H9 (cell line): ENCODE results near the gene SPATA6L. TPM values are rescaled to one million over a fixed set of nuclear protein-coding genes. Genes with fewer than 3 reads are reported as not detected.

ENCODE experiments used
- DNase-seq: peaks from one replicate; pipeline ENCODE4 v3.0.0-alpha.2; 2017
- H2AFZ ChIP-seq: one replicate; pipeline ENCODE4 v1.6.1; 2013; ENCODE audit warnings: mild to moderate bottlenecking, low read length, control low read depth, moderate library complexity
- H2AK5ac ChIP-seq: 2 replicates; pipeline ENCODE4 v1.6.1; 2013; ENCODE audit warnings: low read length, control low read depth, mixed read lengths; ENCODE audit not compliant: insufficient read length
- H2BK120ac ChIP-seq: one replicate; pipeline ENCODE4 v1.6.1; 2013; ENCODE audit warnings: low read depth, mild to moderate bottlenecking, low read length, control low read depth, inconsistent platforms; ENCODE audit not compliant: poor library complexity, severe bottlenecking
- H2BK12ac ChIP-seq: 2 replicates; pipeline ENCODE4 v1.6.1; 2013; ENCODE audit warnings: low read length, control low read depth, mixed read lengths, low read depth; ENCODE audit not compliant: insufficient read length
- H2BK15ac ChIP-seq: 2 replicates; pipeline ENCODE4 v1.6.1; 2013; ENCODE audit warnings: low read depth, low read length, control low read depth
- H2BK20ac ChIP-seq: one replicate; pipeline ENCODE4 v1.6.1; 2013; ENCODE audit warnings: low read depth, mild to moderate bottlenecking, low read length, control low read depth, inconsistent platforms; ENCODE audit not compliant: poor library complexity, severe bottlenecking
- H2BK5ac ChIP-seq: 2 replicates; pipeline ENCODE4 v1.6.1; 2013; ENCODE audit warnings: low read length, control low read depth, mixed read lengths; ENCODE audit not compliant: insufficient read length
- H3K14ac ChIP-seq: 2 replicates; pipeline ENCODE4 v1.6.1; 2013; ENCODE audit warnings: low read length, control low read depth; ENCODE audit not compliant: insufficient read depth
- H3K18ac ChIP-seq: 2 replicates; pipeline ENCODE4 v1.6.1; 2013; ENCODE audit warnings: low read depth, mild to moderate bottlenecking, mixed read lengths, low read length, control low read depth; ENCODE audit not compliant: insufficient read length
- H3K23ac ChIP-seq: 2 replicates; pipeline ENCODE4 v1.6.1; 2013; ENCODE audit warnings: low read length, control low read depth, mixed read lengths, low read depth; ENCODE audit not compliant: insufficient read length
- H3K23me2 ChIP-seq: 2 replicates; pipeline ENCODE4 v1.6.1; 2013; ENCODE audit warnings: low read depth, mild to moderate bottlenecking, mixed read lengths, low read length, control low read depth; ENCODE audit not compliant: insufficient read length, poor library complexity, severe bottlenecking
- H3K27ac ChIP-seq: 2 replicates; pipeline ENCODE4 v1.5.1; 2013; ENCODE audit warnings: low read length, control low read depth, mixed read lengths, low read depth; ENCODE audit not compliant: insufficient read length
- H3K27me3 ChIP-seq: 2 replicates; pipeline ENCODE4 v1.6.1; 2013; ENCODE audit warnings: low read length, control low read depth, inconsistent platforms; ENCODE audit not compliant: insufficient read depth
- H3K4ac ChIP-seq: 2 replicates; pipeline ENCODE4 v1.6.1; 2013; ENCODE audit warnings: low read depth, mild to moderate bottlenecking, control low read depth, inconsistent platforms, low read length, moderate library complexity
- H3K4me1 ChIP-seq: 2 replicates; pipeline ENCODE4 v1.6.1; 2013; ENCODE audit warnings: low read length, control low read depth, inconsistent platforms; ENCODE audit not compliant: insufficient read depth
- H3K4me2 ChIP-seq: 2 replicates; pipeline ENCODE4 v1.6.1; 2013; ENCODE audit warnings: low read length, control low read depth, mixed read lengths; ENCODE audit not compliant: insufficient read length, insufficient read depth
- H3K56ac ChIP-seq: 2 replicates; pipeline ENCODE4 v1.6.1; 2013; ENCODE audit warnings: low read depth, mild to moderate bottlenecking, mixed read lengths, low read length, control low read depth; ENCODE audit not compliant: insufficient read length
- H3K79me1 ChIP-seq: 2 replicates; pipeline ENCODE4 v1.6.1; 2013; ENCODE audit warnings: low read depth, mild to moderate bottlenecking, moderate library complexity, low read length, control low read depth, inconsistent platforms; ENCODE audit not compliant: insufficient read depth, poor library complexity, severe bottlenecking
- H3K79me2 ChIP-seq: 2 replicates; pipeline ENCODE4 v1.6.1; 2013; ENCODE audit warnings: low read length, control low read depth, inconsistent platforms; ENCODE audit not compliant: insufficient read depth
- H3K9ac ChIP-seq: 2 replicates; pipeline ENCODE4 v1.6.1; 2013; ENCODE audit warnings: low read length, control low read depth, mixed read lengths; ENCODE audit not compliant: insufficient read length; ENCODE audit errors: extremely low read depth
- H3K9me3 ChIP-seq: one replicate; pipeline ENCODE4 v1.6.1; 2013; ENCODE audit warnings: low read depth, low read length, inconsistent platforms; ENCODE audit not compliant: control insufficient read depth
- H3T11ph ChIP-seq: one replicate; pipeline ENCODE4 v1.6.1; 2013; ENCODE audit warnings: mild to moderate bottlenecking, low read length, control low read depth, inconsistent platforms
- H4K20me1 ChIP-seq: one replicate; pipeline ENCODE4 v1.6.1; 2013; ENCODE audit not compliant: control insufficient read depth, insufficient read length, insufficient read depth
- H4K5ac ChIP-seq: 2 replicates; pipeline ENCODE4 v1.6.1; 2013; ENCODE audit warnings: low read depth, mild to moderate bottlenecking, mixed read lengths, low read length, control low read depth; ENCODE audit not compliant: insufficient read length
- H4K8ac ChIP-seq: replicated peaks from 2 replicates; pipeline ENCODE4 v1.6.1; 2013; ENCODE audit warnings: low read length, control low read depth, mixed read lengths, low read depth; ENCODE audit not compliant: insufficient read length
- H4K91ac ChIP-seq: 2 replicates; pipeline ENCODE4 v1.6.1; 2013; ENCODE audit warnings: low read depth, mild to moderate bottlenecking, moderate library complexity, mixed read lengths, low read length, control low read depth; ENCODE audit not compliant: insufficient read length
- H3K27ac Mint-ChIP-seq, 3 experiments: 2 replicates in 2 of 3; 3 replicates in 1 of 3; pipeline ENCODE4 v1.8.0; 2020 to 2021; ENCODE audit warnings: mixed read lengths in 3 of 3, mild to moderate bottlenecking in 1 of 3, moderate library complexity in 1 of 3
- H3K27me3 Mint-ChIP-seq: 2 replicates; pipeline ENCODE4 v1.8.0; 2021; ENCODE audit warnings: low read depth, mild to moderate bottlenecking, moderate library complexity, mixed read lengths
- H3K36me3 Mint-ChIP-seq, 3 experiments: 2 replicates in 2 of 3; 3 replicates in 1 of 3; pipeline ENCODE4 v1.8.0; 2020 to 2021; ENCODE audit warnings: low read depth in 3 of 3, mixed read lengths in 3 of 3; ENCODE audit not compliant: insufficient read depth in 1 of 3
- H3K4me1 Mint-ChIP-seq, 2 experiments: 2 replicates each; pipeline ENCODE4 v1.8.0; 2020; ENCODE audit warnings: mixed read lengths in 2 of 2
- H3K4me3 Mint-ChIP-seq, 2 experiments: 2 replicates in 1 of 2; 3 replicates in 1 of 2; pipeline ENCODE4 v1.8.0; 2020 to 2021; ENCODE audit warnings: mild to moderate bottlenecking in 2 of 2, mixed read lengths in 2 of 2, moderate library complexity in 1 of 2
- H3K9me3 Mint-ChIP-seq, 2 experiments: 2 replicates in 1 of 2; 3 replicates in 1 of 2; pipeline ENCODE4 v1.8.0; 2020; ENCODE audit warnings: mild to moderate bottlenecking in 2 of 2, mixed read lengths in 2 of 2, moderate library complexity in 1 of 2
- WGBS: extraction: QIAGEN DNeasy Blood & Tissue Kit; methylation state at CpG from one replicate; pipeline ENCODE4 v1.1.7; 2013; ENCODE audit warnings: missing lambda C conversion rate, low lambda C conversion rate, mixed read lengths; ENCODE audit not compliant: insufficient read length; ENCODE audit errors: extremely low coverage; 5-methylcytosine and 5-hydroxymethylcytosine counted together
- total RNA-seq: library from RNA; stranded (reverse); gene quantifications from 2 replicates; pipeline ENCODE4 v1.2.1, GENCODE V29; 2021
- TF ChIP-seq, protein P1 (sequence below): fragments of 200-600 bp; sonication (generic); conservative IDR thresholded peaks from 3 replicates; pipeline ENCODE4 v1.8.0; 2021; ENCODE audit warnings: antibody characterized with exemption, mild to moderate bottlenecking

The SPATA6L gene
- total RNA-seq, 1 experiment from 2014 or later = 0.87 TPM

DNA sequence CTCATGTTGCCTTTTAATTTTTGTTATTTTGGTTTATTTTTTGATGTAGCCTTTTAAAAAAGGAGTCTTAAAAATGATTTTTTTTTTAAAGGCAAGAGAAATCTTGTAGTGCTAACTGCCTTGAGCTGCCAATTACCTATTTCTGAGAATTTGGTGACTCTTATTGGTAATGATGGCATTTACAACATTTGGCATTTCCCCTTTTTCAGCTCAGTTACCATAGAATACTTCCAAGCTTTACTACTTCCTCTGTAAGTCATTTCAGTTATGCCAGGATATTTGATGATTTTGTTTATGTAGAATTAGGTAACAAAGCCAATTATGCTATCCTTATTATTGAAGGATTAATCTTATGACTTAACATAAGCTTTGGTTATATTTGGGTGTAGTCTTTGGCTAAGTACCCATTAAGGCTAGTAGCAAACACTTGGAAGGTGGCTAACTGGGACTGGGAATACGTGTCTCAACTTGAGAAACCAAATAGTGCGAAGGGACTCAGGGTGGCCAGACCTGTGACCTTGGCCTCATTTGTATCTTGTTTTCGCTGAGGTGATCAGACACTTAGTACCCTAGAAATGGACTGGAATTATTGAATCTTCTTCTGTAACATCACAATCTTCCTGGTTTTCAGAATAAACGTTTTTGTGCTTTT, 40.8 kb upstream of the SPATA6L start:
- no peak for DNase-seq
- Histone ChIP-seq H3K56ac (no peak overlapping the region), H3K23ac (no peak overlapping the region), H3K4me1 (no peaks in the 10 kb centered on the region), H3K27ac (no peak overlapping the region), H2BK12ac (no peak overlapping the region), H3K9ac (no peak overlapping the region), H2AFZ (no peak overlapping the region), H3K14ac (no peak overlapping the region), H3T11ph (no peak overlapping the region), H4K8ac (no peak overlapping the region), H4K91ac (no peak overlapping the region), H3K4me2 (no peak overlapping the region), H3K79me2 (no peaks in the 10 kb centered on the region), H2AK5ac (no peak overlapping the region), H4K5ac (no peak overlapping the region), H3K4ac (no peak overlapping the region), H2BK20ac (no peak overlapping the region), H2BK5ac (no peak overlapping the region), H2BK15ac (no peak overlapping the region), H2BK120ac (no peak overlapping the region), H3K23me2 (no peaks in the 10 kb centered on the region), H3K79me1 (no peaks in the 10 kb centered on the region), H3K27me3 (no peaks in the 10 kb centered on the region), H3K18ac (no peak overlapping the region), H3K9me3 (no peaks in the 10 kb centered on the region), H4K20me1 (no peaks in the 10 kb centered on the region)
- Mint-ChIP-seq H3K36me3 (peaks cover 3 to 40% (median 20%) of the 10 kb centered on the region in 3 experiments; a peak in 6 of 7 replicates), H3K9me3 (no peaks in the 10 kb centered on the region), H3K4me1 (no peaks in the 10 kb centered on the region), H3K27ac (0 out of 7 replicates have a peak overlapping the region, but pooled peaks of 1 of the 3 experiments have one; percentile 40), H3K27me3 (no peaks in the 10 kb centered on the region), H3K4me3 (no peak overlapping the region)
- TF ChIP-seq, protein P1, sequence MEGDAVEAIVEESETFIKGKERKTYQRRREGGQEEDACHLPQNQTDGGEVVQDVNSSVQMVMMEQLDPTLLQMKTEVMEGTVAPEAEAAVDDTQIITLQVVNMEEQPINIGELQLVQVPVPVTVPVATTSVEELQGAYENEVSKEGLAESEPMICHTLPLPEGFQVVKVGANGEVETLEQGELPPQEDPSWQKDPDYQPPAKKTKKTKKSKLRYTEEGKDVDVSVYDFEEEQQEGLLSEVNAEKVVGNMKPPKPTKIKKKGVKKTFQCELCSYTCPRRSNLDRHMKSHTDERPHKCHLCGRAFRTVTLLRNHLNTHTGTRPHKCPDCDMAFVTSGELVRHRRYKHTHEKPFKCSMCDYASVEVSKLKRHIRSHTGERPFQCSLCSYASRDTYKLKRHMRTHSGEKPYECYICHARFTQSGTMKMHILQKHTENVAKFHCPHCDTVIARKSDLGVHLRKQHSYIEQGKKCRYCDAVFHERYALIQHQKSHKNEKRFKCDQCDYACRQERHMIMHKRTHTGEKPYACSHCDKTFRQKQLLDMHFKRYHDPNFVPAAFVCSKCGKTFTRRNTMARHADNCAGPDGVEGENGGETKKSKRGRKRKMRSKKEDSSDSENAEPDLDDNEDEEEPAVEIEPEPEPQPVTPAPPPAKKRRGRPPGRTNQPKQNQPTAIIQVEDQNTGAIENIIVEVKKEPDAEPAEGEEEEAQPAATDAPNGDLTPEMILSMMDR = no peak
- WGBS = no CpG with 5 or more reads among the region's 4 CpGs
